Measurements from ENCODE around the gene GPR78. TPM values are rescaled to one million over a fixed set of nuclear protein-coding genes. Genes with fewer than 3 reads are reported as not detected.

The GPR78 gene, protein sequence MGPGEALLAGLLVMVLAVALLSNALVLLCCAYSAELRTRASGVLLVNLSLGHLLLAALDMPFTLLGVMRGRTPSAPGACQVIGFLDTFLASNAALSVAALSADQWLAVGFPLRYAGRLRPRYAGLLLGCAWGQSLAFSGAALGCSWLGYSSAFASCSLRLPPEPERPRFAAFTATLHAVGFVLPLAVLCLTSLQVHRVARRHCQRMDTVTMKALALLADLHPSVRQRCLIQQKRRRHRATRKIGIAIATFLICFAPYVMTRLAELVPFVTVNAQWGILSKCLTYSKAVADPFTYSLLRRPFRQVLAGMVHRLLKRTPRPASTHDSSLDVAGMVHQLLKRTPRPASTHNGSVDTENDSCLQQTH
- total RNA-seq = 0.26 and 0.54 TPM in 2 replicates
- long read RNA-seq = 0 reads

DNA sequence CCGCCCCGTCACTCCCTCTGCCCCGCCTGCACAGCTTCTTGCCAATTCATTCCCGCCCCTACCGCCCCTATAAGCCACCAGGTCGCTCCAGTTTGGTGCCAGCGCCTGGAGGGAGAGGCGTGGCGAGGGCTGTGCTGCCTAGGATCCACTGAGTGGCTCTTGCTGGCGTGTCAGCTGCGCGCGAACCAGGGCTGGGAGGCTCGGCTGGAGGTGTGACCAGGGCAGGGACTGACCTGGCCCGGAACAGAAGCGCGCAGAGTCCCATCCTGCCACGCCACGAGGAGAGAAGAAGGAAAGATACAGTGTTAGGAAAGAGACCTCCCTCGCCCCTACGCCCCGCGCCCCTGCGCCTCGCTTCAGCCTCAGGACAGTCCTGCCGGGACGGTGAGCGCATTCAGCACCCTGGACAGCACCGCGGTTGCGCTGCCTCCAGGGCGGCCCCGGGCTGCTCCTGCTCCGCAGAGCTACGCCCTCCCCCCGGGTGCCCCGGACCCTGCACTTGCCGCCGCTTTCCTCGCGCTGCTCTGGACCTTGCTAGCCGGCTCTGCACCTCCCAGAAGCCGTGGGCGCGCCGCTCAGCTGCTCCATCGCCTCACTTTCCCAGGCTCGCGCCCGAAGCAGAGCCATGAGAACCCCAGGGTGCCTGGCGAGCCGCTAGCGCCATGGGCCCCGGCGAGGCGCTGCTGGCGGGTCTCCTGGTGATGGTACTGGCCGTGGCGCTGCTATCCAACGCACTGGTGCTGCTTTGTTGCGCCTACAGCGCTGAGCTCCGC lies at the start of gene GPR78:
GPR78 (plus strand) TSS at position 72 of the 773 bp plus-strand sequence; CDS start at position 663, 591 bp downstream.
- H3K9me3 Mint-ChIP-seq (ENCODE audit: unreplicated experiment) = no peaks in the 10 kb centered on the region
- H3K36me3 Mint-ChIP-seq (ENCODE audit: unreplicated experiment) = no peaks in the 10 kb centered on the region
- no peak for DNase-seq (ENCODE audit: extremely low spot score, unreplicated experiment)
- H3K4me3 Mint-ChIP-seq (ENCODE audit: unreplicated experiment) = no peak within 1 kb of the TSS
- H3K4me1 Mint-ChIP-seq (ENCODE audit: unreplicated experiment) = peaks cover 5% of the 10 kb centered on the region
- no peak within 1 kb of the TSS for H3K27ac Mint-ChIP-seq (ENCODE audit: unreplicated experiment)
- no peak for TF ChIP-seq CTCF (IDR thresholded peaks at IDR 0.05)
- H3K27me3 Mint-ChIP-seq (ENCODE audit: unreplicated experiment) = peaks cover 50% of the 10 kb centered on the region

- no peak for TF ChIP-seq CTCF (IDR thresholded peaks at IDR 0.05)
- Mint-ChIP-seq H3K27me3 (ENCODE audit: unreplicated experiment) (no peaks in the 10 kb centered on the region), H3K27ac (ENCODE audit: unreplicated experiment) (no peak overlapping the region), H3K4me1 (ENCODE audit: unreplicated experiment) (peaks cover 18% of the 10 kb centered on the region), H3K4me3 (ENCODE audit: unreplicated experiment) (no peak overlapping the region), H3K9me3 (ENCODE audit: unreplicated experiment) (peaks cover 4% of the 10 kb centered on the region), H3K36me3 (ENCODE audit: unreplicated experiment) (no peaks in the 10 kb centered on the region)
- no peak for DNase-seq (ENCODE audit: extremely low spot score, unreplicated experiment)
Observed at GRCh38 chr4:8532245-8532781, 47.9 kb upstream of the GPR78 start.

GRCh38 chr4:8533274-8533865 lies 46.8 kb upstream of the GPR78 start:
- H3K27me3 Mint-ChIP-seq (ENCODE audit: unreplicated experiment) = no peaks in the 10 kb centered on the region
- peaks cover 4% of the 10 kb centered on the region for H3K9me3 Mint-ChIP-seq (ENCODE audit: unreplicated experiment)
- no peak for DNase-seq (ENCODE audit: extremely low spot score, unreplicated experiment)
- H3K4me3 Mint-ChIP-seq (ENCODE audit: unreplicated experiment) = no peak overlapping the region
- H3K27ac Mint-ChIP-seq (ENCODE audit: unreplicated experiment) = no peak overlapping the region
- H3K36me3 Mint-ChIP-seq (ENCODE audit: unreplicated experiment) = no peaks in the 10 kb centered on the region
- no peak for TF ChIP-seq CTCF (IDR thresholded peaks at IDR 0.05)
- peaks cover 19% of the 10 kb centered on the region for H3K4me1 Mint-ChIP-seq (ENCODE audit: unreplicated experiment)

- Mint-ChIP-seq H3K27me3 (ENCODE audit: unreplicated experiment) (no peaks in the 10 kb centered on the region), H3K27ac (ENCODE audit: unreplicated experiment) (peak overlapping the region; percentile 55), H3K36me3 (ENCODE audit: unreplicated experiment) (no peaks in the 10 kb centered on the region), H3K9me3 (ENCODE audit: unreplicated experiment) (peaks cover 4% of the 10 kb centered on the region), H3K4me3 (ENCODE audit: unreplicated experiment) (no peak overlapping the region), H3K4me1 (ENCODE audit: unreplicated experiment) (peaks cover 19% of the 10 kb centered on the region)
- DNase-seq (ENCODE audit: extremely low spot score, unreplicated experiment) = no peak
- TF ChIP-seq CTCF (IDR thresholded peaks at IDR 0.05) = no peak
Observed at GRCh38 chr4:8534129-8534528, 46.1 kb upstream of the GPR78 start.

Data from osteocyte (in vitro differentiated cells).